Pulmonary artery endothelial cell (primary cell): ENCODE measurements around the gene ARL4C. TPM values are rescaled to one million over a fixed set of nuclear protein-coding genes. Genes with fewer than 3 reads are reported as not detected.

Experiments used
- DNase-seq: peaks from one replicate; pipeline ENCODE4 v3.0.0-alpha.2; 2011; ENCODE audit warnings: low read depth, low spot score
- total RNA-seq: library from RNA; depleted of rRNA; stranded (reverse); fragments of >200 nt; gene quantifications from 2 replicates; pipeline ENCODE4 v1.2.3, GENCODE V29; 2014

The ARL4C gene
- total RNA-seq, 1 donor from 2014 or later: 3.7 TPM

DNA sequence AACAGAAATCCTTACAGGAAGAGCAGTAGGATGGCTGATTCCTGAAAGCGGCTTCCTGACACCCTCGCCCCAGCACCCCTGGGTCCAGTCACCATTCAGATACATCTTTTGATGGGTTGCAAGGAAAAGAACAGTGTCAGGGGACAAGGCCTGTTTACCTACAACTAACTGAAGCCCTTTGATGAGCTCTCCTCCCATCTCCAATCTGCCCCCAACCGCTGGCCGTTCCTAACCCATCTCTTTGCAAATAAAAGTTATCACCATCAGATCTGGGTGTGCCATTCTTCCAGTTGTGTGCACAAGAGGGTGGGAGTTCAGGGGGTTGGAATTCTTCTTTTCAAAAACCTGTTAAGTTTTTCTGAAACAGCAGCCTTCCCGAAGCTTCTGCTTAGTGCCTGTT, 48.9 kb downstream of the ARL4C start:
- DNase-seq: no peak

DNA sequence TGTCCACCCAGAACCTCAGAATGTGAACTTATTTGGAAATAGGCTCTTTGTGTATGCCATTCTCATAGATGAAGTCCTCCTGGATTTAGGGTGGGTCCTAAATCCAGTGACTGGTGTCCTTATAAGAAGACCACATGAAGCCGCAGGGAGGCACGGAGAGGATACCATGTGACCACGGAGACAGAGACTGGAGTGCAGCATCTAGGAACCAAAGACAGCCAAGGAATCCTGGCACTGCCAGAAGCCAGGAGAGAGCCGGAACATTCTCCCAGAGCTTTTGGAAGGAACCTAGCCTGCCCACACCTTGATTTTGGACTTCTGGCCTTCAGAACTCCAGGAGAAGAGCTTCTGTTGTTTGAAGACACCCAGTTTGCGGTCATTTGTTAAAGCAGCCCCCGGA, 49.7 kb downstream of the ARL4C start:
- no peak for DNase-seq

DNA sequence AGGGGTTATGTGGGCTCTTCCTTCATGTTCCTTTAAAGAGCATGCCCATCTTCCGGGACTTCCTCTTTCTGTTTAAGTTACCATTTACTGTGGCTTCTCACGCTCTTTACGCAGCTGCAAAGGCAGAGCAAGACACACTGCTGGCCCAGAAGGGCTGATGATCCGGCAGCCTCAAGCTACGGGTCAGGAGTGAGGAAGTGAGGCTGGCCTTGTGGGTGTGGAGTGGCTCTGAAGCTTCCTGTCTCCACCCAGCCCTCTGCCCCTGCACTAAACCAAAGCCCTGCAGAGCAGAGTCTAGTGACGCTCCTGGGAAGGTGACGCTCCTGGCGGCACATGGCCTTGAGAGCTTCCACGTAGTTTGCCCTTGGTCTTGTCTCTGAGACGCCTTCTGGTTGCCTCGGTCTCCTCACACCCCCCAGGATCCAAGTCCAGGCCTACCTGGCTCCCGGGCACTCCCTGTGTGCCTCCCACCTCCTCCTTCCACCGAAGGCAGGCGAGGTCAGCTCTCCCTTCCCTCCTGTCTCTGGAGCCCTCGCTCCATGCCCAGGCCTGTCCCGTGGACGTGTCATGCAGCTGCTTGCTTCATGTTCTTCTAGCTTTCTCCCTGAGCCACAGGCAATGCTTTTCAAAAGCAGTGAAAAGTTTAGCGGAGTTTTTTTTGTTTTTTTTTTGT, 50.3 kb downstream of the ARL4C start:
- no peak for DNase-seq

DNA sequence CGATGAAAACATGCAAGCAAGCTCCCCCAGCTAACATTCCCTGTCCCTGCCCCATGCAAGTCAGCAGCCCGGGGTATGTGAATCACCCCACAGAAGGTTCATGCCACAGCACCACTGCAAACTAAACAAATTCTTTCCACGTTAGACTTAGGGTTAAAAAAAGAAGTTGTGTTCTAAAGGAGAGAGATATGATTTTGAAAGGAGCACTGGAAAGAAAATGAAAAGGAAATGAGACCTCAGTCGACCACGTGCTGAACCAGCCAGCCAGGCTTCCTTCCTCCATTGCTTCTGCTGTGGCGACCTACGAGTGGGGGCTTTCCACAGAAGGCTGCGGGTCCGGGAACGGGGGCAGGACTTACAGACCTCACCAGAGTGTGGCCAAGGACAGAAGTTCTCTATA, 52.0 kb downstream of the ARL4C start:
- peak; percentile 67 for DNase-seq

DNA sequence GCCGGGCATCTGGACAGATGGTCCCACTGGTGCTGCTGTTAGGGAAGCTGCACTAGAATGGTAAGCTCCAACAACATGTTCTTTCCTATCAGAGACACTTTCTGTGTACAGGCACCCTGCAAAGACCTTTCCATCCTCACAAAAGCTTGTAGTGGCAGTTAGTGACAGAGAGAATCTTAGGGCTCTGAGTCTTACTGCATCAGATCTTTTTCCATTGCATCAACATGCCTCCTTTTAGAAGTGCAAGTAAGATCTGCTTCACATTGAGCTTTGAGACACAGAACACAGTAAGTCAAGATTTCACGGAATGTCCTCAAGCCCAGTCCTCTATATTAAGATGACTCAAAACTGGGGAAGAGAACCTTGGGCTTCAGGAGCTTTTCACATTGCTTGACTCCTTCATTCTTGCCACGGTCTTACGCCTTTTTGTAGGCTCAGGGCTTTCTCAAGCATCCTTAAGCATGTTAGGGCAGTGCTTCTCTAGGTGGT, 52.6 kb downstream of the ARL4C start:
- DNase-seq: no peak
